DMS53 treated with DMSO at 0.1 percent for 48 hours (cell line): Measurements from ENCODE around the gene ANKRD11.

ENCODE experiments used
- DNase-seq: peaks from one replicate; lab custom pipeline; 2025; ENCODE audit not compliant: unreplicated experiment; lab: John Stamatoyannopoulos, UW

Gene ANKRD11

DNA sequence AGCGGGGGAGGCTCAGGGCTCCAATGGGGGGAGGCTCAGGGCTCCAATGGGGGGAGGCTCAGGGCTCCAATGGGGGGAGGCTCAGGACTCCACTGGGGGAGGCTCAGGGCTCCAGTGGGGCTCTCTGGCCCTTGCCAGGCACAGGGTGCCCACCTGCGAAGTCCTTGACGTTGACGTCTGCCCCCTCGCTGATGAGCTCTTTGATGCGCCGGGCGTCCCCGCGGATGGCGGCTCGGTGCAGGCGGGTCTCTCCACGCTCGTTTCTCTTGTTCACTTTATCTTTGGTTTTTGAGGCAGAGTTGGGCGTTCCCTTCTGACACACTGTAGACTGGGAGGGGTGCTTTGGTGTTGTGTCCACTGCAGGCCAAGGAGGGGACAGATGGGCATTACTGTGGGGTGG lies 199.9 kb downstream of the ANKRD11 start:
- no peak for DNase-seq

DNA sequence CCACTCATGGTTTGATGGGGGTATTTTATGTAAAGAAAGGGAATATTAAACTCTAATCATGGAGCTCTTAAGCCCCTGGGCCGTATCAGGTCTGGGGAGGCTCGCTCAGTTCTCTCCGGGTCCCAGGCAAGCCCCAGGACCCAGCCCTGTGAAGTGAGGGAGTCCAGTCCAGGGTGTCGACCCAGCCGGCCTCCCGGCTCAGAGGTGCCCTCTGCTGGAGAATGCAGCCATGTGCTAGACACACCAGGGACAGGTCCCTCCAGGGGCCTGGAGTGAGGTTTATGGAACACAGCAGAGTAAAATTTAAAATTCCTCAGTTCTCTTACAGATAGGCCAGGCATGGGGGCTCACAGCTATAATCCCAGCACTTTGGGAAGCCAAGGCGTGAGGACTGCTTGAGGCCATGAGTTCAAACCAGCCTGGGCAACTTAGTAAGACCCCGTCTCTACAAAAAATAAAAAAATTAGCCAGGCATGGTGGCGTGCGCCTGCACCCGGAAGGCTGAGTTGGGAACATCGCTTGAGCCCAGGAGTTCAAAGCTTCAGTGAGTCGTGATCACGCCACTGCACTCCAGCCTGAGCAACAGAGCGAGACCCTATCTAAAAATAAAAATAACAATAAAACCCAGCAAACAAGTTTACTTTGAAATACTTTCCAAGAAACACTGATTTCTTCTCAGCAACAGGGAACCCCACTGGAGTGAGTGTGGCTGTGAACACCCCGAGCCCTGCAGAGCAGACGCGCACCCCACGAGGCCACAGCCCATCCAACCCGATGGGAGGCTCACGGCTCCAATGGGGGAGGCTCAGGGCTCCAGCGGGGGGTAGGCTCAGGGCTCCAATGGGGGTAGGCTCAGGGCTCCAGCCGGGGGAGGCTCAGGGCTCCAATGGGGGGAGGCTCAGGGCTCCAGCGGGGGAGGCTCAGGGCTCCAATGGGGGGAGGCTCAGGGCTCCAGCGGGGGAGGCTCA lies 200.6 kb downstream of the ANKRD11 start:
- peak; percentile 34 for DNase-seq

DNA sequence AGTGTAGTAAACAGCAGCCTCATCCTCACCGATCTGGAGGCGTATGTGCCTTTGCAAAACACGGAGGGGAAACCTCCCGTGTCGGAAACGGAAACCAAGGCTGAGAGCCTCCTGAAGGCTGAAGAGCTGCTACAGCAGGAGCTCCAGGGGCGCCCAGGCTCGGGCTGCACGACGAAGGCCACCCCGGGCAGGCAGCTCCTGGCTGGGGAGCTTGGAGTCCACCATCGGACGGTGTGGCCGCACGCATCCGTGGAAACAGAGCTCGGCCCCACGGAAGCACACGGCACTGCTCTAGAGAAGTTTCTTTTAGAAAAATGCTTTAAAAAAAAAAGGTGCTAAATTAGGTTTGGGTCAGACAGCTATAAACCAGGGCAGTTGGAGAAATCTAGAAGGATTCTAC lies 201.4 kb downstream of the ANKRD11 start:
- no peak for DNase-seq

DNA sequence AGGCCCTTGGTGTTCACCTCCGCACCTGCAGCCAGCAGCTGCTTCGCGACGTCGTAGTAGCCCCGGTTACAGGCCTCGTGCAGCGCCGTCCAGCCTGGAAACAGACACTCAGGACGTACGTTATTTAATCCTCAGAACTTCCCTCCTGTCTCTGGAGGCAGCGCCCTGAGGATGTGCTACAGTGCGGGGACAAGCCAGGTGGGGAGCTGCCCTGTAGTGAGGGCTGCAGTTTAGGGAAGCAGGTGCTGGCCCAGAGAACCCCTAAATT lies 201.8 kb downstream of the ANKRD11 start:
- DNase-seq, result no peak

DNA sequence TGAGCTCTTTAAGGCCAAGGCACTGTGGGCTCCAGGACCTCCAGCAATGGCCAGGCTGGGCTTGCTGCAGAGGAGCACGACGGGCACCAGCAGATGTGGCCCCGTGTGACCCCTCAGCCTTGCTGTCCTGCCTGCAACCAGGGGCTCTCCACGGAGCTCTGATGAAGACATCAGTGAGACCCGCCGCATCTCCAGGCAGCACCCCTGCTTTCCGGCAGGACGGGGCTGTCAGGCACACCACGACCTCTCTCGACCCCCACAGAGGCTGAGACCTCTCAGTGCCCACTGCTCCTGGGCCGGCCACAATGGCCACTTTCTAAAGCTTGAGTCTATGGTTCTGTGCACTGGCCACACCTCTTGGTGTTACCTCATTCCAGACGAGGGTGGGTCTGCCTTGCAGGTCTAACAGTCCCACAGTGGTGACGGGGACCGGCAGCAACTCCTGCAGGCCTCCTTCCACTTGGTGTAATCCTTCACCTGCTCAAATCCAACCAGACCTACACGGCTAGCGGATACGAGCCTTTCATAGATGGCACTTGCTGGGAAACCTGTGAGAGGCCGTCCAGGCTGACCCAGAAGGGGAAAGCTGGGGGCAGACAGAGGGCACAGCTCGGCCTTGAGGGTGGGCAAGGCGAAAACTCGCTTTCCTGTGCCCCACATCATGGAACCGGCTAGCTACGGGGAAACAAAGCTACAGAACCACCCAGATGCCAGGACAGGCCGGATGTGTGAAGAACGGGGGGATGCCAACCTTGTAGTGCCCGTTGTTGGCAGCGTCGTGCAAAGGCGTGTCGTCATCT lies 202.4 kb downstream of the ANKRD11 start:
- no peak for DNase-seq

DNA sequence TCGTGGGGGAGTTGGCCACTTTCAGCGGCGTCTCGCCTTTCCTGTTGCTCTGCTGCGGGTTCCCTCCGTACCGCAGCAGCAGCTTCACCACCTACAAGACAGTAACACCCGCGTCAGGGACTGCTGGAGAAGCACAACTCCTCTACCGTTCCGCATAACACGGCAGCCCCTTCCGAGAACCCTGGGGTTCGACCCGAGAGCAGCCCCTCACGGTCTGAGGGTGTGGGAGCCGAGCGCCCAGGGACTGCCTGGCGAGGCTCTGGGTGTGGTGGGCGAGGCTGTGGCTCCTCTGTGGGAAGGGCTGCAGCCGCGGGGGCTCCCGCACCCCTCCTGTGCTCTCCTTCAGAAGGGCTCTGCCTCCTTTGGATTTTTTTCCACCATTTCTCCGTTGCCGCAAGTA lies 204.3 kb downstream of the ANKRD11 start:
- no peak for DNase-seq

DNA sequence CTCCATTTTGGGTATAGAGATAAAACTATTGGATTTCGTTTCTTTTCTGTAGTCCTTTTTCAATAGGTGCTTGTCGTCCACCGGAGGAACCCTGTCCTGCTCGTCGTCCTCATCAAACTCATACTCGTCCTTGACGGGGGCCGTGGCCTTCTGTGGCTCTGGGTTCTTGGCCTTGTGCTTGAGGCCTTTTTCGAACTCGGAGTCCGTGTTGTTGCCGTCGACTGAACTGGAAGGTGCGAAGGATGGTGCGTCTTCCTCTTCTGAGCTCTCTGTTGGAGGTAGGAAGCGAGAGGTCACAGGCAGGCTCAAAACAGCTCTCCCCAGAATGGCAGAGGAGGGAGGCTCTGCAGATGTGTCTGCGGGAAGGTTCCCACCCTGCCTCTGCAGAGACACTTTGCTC lies 205.0 kb downstream of the ANKRD11 start:
- no peak for DNase-seq

DNA sequence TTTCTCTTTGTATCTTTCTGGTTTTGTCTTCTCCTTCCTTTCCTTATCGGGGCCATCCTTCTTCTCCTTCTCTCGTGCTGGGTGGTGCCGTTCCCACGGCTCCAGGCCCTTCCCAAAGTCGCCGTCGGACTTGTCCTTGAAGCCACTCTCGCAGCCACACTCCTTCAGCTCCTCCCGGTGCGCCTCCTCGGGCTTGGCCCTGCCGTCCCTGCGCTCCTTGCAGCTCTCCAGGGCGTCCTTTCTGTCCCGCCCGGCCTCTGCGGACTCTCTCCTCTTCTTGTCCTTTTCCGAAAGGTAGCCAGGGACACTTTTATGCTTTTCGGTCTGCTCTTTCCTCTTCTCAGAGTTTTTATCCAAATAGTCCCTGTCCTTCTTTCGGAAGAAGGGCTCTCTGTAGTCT lies 206.9 kb downstream of the ANKRD11 start:
- DNase-seq, result no peak

DNA sequence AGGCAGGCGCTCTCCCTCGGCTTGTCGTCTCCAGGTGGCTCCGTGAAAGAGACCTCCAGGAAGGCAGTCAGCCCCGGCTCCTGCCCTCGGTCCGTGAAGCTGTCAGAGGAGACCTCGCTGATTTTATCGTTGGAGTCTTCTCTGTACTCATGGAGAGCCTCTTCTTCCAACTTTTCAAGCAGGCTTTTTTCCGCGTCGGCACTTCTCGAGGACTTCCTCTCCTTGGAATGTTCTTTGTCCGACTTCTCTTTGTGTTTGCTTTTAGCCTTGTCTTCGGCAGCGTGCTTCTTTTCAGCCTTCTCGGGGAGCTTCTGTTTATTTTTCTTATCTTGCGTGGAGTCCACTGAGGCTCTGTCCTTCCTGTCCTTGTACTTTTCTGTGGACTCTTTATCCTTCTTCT lies 207.8 kb downstream of the ANKRD11 start:
- no peak for DNase-seq

DNA sequence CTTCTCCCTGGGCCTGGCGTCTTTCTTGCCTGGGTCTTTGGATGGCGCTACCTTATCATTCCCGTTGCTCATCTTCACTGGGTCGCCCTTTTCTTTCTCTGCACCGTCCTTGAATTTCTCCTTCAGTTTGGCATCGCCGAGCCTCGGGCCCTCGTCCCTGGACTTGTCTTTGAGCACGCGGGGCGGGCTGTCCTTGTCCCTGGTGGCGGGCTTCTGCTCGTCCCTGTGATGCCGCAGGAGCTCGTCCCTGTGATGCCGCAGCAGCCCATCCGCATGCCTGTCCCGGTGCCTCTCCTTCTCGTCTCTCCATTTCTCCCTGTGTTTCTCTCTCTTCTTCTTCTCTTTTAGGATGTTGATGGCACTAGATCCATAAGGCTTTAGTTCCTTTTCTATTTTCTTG lies 208.5 kb downstream of the ANKRD11 start:
- DNase-seq, result no peak

DNA sequence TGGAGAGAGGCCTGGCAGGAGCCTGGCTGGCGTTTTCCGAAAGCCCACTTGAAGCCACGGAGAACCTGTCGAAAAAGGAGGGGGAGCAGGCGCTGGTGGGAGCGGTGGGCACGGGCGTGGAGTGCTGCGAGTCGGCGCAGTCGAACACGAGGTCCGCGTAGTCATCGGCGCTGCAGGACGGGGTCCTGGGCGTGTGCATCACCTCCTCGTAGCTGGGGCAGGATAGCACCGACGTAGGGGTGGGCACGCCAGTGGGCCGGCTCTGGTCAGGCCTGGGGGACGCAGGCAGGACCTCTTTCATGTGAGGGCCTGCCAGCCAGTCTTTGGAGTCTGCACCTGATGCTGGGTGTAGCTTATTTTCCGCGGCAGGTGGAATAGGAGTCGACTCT lies 209.2 kb downstream of the ANKRD11 start:
- DNase-seq, result no peak

DNA sequence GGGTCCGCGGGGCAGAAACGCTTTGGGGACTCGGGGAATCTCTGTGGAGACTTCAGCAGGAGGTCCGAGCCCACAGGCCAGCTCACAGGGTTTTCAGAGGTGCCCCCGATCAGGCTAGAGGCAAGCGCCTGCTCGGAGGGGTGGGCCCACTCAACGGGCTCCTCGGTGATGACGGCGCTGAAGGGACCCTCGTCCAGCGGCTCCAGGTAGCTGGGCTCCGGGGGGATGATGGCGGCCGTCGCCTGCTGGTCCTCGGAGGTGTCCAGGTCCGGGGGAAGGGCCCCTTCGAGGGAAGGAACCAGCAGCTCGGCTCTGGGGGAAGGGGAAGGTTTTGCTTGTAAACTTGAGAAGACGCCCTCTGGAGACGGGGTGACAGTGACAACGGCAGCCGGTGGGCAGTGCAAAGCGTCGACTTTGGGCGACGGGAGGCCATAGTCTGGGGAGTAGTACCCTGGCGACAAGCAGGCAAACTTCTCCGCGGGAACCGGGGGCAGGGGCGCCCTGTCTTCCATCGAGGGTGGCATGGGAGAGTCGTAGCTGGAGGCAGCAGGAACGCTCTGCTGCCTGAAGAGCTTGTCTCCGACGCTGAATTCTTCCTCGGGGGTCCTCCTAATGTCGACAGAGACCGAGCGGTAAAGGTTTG lies 209.7 kb downstream of the ANKRD11 start:
- no peak for DNase-seq

DNA sequence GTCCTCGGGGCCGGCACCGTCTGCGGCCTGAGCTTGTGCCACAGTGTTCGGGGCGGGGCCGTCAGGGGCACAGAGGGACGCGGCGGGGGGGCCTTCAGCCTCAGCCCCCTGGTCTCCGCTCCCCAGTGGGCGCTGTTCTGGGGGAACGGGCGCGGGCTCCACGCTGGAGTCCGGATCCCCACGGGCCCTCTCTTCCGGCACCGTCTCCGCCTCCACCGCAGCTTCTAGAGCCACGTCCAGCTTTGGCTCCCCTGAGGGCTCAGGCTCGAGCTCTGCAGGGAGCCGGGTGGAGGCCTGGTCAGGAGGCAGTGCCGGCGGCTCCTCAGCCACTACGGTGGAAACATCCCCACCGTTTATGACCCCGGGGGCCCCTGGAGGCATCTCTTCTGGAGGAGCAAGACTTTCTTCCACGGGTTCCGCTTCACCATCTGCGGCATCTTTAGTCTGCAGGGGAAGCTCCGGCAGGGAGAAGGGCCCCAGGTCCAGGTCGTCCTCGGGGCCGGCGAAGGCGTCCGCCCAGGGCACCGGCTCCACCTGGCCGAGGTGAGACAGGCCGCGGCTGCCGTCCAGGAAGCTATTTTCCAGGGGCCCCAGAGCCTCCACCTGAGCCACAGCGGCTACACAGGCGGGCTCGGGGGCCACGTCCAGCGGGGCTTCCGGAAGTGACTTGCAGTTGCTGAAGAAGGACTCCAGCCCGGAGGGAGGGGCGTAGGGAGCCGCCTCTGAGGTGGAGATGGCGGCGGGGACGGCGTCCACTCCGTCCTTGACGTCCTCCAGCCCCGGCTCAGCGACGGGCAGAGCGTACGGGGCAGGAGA lies 210.5 kb downstream of the ANKRD11 start:
- no peak for DNase-seq

DNA sequence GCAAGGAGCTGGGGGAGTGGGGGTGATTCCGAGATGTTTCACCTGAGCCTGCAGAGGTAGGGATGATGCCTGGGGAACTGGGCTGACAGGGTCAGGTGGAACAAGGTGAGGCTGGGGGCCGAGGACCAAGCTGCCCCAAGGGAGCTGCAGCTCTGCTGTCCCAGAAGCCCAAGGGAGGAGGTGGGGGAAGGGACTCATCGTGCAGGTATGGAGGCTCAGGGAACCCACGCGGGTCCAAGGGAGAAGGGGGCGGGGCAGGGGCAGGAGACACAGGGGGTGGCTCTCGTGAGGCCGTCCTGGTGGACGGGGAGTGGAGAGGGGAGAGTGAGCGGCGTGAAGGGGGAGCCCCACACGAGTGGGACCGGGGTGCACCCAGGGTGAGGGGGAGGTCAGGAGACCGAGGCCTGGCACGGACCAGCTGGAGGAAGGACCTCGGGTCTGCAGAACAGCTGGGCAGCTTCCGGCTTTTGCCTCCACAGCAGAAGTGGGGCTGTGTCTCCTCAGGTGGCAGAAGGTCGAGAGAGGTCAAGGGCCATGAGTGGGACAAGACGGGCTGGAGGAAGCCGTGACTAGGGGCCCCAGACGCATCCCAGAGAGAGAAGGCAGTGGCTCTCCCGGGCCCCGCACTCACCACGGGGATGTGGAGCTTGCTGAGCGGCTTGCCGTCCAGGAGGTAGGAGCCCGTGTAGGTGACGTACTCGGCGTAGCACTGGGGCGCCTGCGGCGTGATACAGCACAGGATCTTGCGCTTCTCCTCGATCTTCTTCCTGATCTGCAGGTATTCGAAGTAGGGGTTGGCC lies 211.7 kb downstream of the ANKRD11 start:
- DNase-seq, result no peak

DNA sequence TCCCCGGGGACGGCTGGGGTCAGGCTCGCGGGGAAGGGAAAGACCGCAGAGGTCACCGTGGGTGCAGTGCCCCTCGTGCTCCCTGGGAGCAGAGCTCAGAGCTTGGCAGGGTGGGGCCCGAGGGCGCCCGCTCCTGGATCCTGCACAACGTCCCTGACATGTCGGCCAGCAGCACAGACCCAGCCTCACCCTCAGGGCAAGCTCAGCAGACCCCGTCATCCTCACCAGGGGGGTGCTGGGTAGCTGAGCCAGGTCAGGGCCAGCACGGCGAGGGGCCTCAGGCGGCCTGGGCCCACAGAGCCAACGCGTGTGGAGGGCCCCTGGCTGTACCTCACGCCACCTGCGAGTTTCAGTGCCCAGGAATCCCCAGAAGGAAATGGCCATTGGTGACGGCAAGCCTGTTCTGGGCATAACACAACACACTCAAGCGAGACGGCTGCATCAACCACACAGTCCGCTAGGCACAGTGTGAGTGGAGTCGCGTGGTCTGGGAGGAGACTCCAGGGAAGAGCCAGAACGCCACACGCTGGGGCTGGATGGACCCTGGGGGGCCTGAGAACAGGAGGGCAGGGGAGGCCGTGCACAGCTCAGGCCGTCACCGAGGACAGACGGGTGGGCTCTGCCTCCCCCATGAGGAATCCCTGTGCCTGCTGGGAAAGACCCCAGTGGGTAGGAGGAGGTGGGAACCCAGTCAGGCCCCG lies 212.6 kb downstream of the ANKRD11 start:
- no peak for DNase-seq

DNA sequence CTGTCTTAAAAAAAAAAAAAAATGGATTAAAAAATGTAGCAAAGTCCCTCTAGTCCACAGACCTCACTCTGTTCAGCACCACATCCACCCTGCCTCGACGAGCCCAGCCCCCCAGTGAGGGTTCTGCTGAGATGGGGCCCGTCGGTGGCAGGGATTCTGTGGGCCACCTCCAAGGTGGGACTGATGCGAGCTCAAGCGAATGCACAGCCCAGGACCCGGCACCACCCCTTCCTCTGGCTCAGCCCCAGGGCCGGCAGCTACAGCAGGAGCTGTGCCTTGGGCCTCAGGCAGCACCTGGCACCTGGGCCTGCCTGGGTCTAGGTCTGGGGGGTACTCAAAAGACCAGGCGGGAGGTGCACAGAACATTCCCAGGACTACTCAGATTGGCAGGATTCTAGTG lies 213.3 kb downstream of the ANKRD11 start:
- DNase-seq, result no peak

DNA sequence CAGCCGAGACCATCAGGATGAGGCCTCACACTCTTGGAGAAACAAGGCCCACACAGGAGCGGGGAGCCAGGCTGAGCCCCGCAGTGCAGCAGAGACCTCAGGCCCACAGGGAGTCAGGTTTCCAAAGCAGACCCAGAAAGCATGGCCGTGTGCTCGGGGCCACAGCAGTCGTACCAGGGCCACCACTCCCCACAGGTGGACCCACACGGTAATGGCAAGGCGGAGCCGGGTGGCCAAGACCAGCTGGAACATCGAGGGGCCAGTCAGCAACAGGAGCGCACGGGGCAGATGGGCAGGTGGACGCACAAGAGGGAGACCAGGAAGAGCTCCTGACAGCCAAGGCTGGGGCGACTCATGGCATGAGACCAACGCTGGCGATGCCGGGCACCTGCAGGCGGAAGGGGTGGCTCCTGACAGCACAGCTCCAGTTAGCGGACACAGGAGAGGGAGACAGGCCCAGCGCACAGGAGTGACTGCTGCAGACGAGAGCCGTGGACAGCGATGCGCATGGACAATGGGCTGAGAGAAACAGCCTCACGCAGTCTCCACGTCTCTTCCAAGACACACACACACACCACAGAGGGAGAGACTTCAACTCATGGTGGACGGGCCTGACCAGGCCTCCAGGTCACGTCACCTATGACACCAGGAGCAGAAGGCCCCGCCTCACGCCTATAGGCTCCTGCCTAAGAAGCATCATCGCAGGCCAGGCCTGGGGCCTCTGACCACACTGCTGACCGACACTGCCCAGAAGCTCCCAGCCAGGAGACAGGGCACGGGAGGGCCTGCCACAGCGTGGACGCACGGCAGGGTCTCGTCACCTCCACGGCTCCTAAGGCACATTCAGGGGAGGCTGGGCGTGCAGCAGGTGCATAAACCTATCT lies 214.3 kb downstream of the ANKRD11 start:
- DNase-seq, result no peak

DNA sequence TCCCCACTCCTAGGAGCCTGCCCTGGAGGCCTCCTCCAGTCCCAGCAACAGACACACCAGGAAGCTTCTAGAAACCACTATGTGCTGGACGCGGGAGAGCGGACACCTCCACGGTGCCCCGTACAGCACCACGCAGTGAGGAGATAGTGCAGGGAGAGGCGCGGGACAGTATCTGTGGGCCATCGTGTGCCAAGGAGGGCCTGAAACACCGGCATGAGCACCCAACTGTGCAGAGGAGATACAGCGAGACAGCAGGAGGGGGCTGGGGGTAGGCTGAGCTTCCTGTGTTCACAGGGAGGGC lies 215.1 kb downstream of the ANKRD11 start:
- DNase-seq, result no peak
